GM19193 (cell line): ENCODE data around the gene BNC2.

Experiments used
- POLR2A ChIP-seq: IDR thresholded peaks from 4 replicates; pipeline ENCODE4 v1.6.1; 2011; ENCODE audit not compliant: insufficient read depth, insufficient read length; ENCODE audit errors: extremely low read depth

The BNC2 gene, protein sequence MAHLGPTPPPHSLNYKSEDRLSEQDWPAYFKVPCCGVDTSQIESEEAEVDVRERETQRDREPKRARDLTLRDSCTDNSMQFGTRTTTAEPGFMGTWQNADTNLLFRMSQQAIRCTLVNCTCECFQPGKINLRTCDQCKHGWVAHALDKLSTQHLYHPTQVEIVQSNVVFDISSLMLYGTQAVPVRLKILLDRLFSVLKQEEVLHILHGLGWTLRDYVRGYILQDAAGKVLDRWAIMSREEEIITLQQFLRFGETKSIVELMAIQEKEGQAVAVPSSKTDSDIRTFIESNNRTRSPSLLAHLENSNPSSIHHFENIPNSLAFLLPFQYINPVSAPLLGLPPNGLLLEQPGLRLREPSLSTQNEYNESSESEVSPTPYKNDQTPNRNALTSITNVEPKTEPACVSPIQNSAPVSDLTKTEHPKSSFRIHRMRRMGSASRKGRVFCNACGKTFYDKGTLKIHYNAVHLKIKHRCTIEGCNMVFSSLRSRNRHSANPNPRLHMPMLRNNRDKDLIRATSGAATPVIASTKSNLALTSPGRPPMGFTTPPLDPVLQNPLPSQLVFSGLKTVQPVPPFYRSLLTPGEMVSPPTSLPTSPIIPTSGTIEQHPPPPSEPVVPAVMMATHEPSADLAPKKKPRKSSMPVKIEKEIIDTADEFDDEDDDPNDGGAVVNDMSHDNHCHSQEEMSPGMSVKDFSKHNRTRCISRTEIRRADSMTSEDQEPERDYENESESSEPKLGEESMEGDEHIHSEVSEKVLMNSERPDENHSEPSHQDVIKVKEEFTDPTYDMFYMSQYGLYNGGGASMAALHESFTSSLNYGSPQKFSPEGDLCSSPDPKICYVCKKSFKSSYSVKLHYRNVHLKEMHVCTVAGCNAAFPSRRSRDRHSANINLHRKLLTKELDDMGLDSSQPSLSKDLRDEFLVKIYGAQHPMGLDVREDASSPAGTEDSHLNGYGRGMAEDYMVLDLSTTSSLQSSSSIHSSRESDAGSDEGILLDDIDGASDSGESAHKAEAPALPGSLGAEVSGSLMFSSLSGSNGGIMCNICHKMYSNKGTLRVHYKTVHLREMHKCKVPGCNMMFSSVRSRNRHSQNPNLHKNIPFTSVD

GRCh38 chr9:16870596-16871335, at the start of gene BNC2:
BNC2 (minus strand) TSS chr9:16870670; CDS start chr9:16870648, 22 bp downstream.
- no peak for TF ChIP-seq POLR2A

DNA sequence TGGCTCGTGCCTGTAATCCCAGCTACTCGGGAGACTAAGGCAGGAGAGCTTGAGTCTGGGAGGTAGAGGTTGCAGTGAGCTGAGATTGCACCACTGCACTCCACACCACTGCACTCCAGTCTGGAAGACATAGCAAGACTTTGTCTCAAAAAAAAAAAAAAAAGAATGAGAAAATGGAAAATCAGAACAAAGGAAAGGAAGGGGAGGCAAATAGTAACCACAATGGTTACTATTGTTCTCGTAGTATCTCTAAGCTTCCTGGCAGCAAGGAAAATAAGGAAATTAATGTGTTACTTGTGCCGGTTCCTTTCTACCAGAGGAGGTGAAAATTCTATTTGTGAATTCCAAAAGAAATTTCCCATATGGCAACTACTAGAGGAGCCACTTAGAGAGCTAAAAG, 48.5 kb upstream of the BNC2 start:
- TF ChIP-seq POLR2A, result no peak

DNA sequence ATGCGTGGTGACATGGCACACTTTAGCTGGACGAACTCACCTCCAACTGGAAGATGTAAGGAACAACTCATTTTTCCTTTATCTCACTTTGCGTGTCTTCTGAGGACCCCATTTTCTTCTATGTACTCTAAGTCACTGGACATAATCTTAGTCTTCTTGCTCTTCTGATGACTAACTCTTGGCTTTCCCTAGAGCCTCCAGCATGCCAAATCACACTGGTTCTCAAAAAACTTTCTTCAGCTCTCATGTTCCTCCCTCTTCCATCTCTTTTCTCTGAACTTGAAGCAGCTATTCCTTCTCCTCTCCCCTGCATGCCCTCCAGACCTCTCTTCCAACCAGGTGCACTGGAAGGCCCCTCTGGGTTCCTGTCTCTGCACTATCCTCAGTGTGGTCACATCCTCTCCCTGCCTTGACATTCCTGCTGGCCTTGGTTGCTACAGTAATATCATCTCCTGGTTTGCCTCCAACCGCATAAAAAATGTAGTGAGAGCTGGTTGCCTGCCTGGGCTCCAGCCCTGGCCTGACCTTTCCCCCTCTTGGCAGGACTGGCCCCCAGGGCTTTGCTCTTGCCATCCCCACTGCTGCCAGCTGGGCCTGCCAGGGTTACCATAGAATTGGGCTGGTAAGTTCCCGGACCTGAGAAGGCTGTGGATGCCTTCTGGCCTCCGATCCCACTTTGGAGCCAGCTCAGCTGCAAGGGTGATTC, 44.8 kb upstream of the BNC2 start:
- TF ChIP-seq POLR2A, result no peak

DNA sequence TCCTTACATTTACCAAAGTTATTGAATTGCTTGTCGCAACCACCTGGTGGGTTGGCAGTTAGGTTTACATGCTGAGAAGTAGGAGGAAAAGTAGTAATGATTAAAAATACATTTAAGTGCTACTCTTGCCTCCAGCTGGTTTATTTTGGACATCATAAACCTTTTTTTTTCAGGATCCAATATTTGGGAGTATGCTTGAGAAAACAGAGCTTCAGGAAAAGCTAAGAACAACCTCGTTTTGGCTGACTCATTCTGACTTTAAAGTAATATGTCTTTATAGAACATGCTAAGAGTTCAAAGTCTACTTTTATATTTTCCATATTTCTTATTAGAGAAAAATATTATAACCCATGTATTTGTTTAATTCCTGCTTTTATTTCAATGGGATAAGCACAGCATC, 41.7 kb upstream of the BNC2 start:
- TF ChIP-seq POLR2A, result no peak

DNA sequence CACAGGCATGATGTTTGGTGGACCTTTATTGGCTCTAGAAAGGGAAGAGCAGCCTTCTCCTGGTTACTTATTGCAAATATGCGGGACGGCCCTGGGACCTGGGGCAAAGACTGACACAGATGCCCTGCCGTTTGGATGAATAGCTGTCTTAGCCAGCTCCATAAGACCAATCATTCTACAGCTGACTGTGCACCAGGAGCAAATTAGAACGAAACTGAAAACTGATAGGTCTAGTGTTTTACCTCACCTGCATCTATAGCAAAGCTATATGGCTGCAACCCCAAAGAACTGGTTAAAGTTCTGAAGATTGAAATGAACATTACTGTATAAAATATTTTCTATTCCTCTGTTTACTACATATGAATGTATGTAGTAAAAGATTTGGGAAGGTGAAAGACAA, 34.2 kb upstream of the BNC2 start:
- TF ChIP-seq POLR2A, result no peak

GRCh38 chr9:16901590-16901989, 31.1 kb upstream of the BNC2 start:
- no peak for TF ChIP-seq POLR2A

DNA sequence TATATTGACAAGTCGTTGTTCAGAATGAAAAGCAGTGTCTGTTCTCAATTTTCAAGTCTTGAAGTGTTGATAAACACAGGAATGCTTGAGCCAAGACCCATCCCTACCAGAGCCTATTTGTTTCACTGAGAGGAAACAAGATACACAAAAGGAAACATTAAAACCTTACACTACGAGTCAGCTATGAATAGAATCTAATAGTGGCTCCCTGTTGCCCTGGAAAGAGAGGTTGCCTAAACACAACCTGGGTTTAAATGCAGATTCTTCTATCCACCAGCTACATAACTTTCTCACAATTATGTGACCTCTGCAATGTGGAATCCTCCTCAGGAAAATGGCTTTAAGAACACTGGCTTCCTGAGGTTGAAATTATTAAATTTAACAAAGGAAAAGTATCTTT, 29.1 kb upstream of the BNC2 start:
- TF ChIP-seq POLR2A, result no peak

GRCh38 chr9:16898464-16898863, 28.0 kb upstream of the BNC2 start:
- no peak for TF ChIP-seq POLR2A

DNA sequence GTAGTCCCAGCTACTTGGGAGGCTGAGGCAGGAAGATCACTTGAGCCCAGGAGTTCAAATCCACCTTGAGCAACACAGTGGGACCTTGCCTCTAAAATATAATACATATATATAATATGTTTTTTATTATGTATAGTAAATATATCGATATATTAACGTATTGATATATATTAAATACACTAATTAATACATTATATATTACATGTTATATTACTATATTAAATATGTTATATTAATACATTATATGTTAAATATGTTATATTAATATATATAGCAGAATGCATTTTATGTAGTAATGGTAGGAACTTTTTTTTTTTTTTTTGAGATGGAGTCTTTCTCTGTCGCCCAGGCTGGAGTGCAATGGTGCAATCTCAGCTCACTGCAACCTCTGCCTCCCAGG, 18.1 kb upstream of the BNC2 start:
- TF ChIP-seq POLR2A, result no peak

DNA sequence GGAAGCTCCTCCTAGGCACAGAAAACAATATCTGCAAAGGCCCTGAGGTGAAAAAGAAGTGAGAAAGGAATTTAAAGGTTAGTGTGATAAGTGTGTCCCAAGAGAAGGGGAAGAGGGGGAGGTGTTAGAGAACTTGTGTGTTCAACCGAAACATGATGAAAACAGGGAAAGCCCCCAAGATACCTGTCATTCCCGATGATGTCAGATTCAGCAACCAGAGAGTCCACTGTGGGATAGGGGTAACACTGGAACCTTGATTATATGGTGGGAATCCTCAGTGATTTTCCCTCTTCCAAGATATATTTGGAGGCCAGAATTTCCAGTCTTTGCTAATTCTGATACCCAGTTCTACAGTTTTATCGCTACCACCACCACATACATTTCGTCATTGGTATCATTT, 15.5 kb upstream of the BNC2 start:
- TF ChIP-seq POLR2A, result no peak

DNA sequence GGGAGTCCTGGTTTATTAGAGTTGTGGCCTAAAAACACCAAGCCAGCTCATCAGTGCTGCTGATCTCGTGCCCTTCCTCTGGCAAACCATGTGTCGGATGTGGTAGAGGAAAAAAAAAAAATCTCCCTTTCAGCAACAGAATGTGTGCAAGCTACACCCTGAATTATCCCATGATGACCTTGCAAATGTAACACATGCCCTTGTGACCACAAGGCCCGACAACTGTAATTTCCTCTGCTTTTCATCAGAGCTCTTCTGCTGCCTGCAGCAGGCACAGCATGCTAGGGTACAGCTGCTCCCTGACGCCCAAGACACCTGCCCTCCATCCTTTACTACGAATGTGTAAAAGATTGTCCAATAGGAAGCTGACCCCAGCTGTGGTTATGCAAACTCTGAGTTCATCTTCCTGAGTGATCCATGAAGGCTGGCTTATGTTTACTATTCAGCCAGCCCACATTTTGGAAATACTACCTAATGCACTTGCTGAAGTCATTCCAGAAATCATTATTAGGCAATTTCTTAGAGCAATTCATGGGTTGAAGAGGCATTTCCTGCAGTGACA, 14.6 kb upstream of the BNC2 start:
- no peak for TF ChIP-seq POLR2A

DNA sequence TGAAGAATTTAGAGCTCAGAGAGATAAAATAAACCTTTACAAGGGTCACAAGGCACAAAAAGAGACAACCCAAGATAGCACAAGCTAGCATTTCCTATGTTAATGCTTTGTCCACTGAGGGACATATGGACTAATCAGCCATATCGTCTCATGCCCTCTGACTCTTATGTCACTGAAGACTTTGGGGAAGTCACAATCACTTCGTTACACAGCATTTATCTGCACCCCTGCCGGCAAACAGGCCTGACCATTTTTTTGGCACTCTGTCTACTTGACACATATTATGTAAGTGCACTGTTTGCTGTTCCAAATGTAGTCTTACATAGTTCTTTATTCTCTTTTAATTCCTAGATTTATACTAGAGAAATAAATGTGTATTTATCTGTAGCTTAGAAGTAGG, 13.9 kb upstream of the BNC2 start:
- TF ChIP-seq POLR2A, result no peak

DNA sequence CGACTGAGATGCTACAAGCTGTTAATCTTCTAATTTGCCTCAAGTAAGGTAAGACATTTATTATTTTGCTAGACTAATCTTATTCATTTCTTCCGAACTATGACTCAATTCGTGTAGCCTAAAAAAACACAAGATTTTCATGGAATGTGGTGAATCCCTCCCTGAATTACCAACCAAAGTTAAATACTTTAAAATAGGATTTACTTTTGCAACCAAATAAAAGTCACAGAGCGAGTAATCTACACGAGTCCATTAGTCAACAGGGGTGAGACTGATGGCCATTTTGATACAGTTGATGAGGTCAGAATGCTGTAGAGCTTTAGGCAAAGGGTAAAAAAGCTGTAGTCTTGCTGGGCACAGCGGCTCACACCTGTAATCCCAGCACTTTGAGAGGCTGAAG, 13.1 kb upstream of the BNC2 start:
- TF ChIP-seq POLR2A, result no peak

- TF ChIP-seq POLR2A, result no peak
These were observed 8.9 kb upstream of the BNC2 start for GRCh38 chr9:16879416-16879815.

GRCh38 chr9:16877256-16877655, 6.8 kb upstream of the BNC2 start:
- no peak for TF ChIP-seq POLR2A
